GM21737 (cell line): ENCODE measurements around the gene CPE.

Experiments
- ATAC-seq: cut with Tn5 transposase; IDR thresholded peaks from one replicate; pipeline ENCODE4 v1.9.1; 2021; ENCODE audit warnings: mild to moderate bottlenecking, moderate library complexity; ENCODE audit not compliant: unreplicated experiment

Gene CPE

GRCh38 chr4:165505958-165506837 is 127.4 kb downstream of the CPE start:
- ATAC-seq, result no peak

GRCh38 chr4:165506849-165507248 is 128.0 kb downstream of the CPE start:
- no peak for ATAC-seq

GRCh38 chr4:165507381-165507780 is 128.6 kb downstream of the CPE start:
- ATAC-seq, result no peak

DNA sequence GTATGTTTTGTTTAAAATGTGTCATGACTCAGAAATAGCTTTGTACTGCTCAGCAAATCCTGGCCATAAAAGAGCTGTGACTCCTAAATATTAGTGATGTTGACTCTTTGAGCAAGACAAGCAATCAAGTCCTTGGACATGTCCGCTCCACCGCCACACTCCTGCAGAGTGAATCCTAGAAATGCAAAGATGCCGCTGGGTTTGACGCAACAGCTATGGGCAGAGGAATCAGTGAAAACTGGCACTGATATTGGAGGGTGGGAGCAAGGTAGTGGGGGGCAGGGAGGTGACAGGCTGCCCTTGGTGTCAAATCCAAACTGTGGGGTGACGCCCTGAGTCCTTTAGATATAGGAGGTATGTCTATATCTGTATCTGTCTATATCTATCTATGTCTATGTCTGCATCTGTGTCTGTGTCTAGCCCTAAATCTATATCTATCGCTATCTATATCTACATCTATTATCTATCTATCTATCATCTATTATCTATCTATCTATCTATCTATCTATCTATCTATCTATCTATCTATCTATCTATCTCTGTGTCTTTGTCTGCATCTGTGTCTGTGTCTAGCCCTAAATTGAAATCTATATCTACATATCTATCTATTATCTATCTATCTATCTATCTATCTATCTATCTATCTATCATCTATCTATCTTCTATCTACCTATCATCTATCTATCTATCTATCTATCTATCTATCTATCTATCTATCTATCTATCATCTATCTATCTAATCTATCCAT is 129.7 kb downstream of the CPE start:
- no peak for ATAC-seq

GRCh38 chr4:165512424-165512823 is 133.6 kb downstream of the CPE start:
- no peak for ATAC-seq

- ATAC-seq, result no peak
Observed at GRCh38 chr4:165514739-165515138, 135.9 kb downstream of the CPE start.

DNA sequence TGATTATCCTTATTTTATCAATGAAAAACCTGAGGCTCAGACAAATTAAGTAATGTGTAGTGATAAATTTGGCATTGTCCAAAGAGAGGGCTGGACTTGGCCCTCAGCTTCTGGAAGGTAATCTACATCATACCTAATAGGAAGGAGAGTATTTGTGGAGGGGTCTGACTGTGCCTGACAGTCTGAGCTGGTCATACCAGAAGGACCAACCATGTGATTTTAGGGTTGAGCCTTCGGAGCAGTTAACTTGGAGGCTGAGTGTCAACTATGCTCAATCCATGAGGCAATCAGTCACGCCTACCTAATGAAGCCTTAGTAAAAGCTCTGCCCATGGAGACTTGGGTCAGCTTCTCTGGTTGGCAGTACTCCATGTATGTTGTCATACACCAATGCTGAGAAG is 136.4 kb downstream of the CPE start:
- ATAC-seq, result no peak

DNA sequence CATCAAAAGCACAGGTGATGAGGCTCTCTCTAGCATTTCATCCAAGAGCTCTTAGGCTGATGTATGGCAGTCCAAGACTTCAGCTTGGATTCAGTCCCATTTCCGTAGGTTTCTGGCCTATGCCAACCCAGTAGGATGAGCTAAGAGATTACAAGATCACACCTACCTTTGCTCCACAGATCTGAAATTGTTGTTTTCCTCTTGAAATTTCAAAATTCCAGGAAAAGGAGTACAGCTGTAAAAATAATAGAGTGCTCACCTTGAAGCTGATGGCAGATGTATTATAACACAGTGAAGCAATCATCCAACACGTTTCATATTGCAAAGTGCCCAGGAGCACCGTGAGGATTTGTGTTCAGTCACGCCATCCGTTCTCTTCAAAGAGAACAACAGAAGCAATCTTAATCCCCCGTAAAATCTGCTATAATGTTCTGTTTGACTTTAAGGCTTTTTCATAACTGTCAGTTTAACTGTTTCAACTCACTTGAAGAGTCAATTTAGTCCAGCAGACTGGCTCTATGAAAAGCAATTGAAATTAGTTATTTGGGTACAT is 137.5 kb downstream of the CPE start:
- no peak for ATAC-seq

DNA sequence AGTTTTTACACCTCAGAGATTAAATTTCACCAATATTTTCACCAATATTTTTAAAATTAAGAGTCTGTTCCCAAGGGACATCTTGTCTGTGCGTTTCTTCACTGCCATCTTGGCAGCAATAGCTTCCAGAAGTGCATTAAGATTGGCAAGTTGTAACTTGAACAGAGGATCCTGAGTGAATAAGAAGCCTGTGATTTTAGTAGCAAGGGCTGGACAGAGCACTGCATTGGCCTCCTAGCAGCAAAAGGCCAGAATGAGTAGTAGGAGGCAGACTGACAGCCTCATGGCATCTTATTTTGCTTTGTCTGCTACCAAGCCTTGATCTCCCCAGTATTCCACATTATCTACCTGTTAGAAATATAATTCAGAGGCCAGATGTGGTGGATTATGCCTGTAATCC is 138.4 kb downstream of the CPE start:
- ATAC-seq, result no peak

- no peak for ATAC-seq
Observed at GRCh38 chr4:165518024-165518616, 139.3 kb downstream of the CPE start.

DNA sequence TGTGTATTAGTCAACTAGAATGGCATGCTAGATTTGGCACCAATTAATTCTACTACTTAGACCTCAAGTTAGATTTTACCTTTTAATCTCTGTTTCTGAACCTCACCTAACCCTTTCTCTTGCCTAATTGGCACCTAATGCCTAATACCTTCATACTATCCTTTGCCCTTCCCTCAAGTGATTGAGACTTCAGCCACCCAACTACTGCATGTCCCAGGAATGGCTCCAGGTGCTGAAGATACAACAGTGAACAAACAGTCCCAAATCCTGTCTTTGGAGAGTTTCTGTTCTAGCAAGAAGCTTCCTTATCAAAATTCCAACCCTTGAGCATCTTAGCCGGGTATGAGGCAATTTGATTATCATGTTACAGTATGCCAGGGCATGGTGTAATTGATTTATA is 139.9 kb downstream of the CPE start:
- no peak for ATAC-seq

DNA sequence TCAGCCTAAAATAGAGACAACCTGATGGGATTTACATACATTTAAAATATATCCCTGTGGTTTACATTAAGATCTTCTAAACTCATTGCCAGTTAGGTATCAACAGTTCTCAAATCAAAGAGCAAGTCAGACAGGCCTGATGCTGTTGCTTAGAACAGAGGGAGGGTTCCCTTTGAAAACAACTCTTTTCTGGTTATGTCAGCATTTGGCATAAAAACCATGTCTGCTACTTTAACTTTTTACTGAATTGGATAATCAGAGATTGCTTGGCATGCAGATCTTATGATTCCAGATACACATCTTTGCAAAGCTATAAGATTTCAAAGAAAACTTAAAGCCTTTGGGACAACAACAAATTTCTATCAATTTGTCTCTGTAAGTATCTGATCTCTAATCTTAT is 140.8 kb downstream of the CPE start:
- no peak for ATAC-seq

- no peak for ATAC-seq
Observed at GRCh38 chr4:165520086-165520485, 141.3 kb downstream of the CPE start.

DNA sequence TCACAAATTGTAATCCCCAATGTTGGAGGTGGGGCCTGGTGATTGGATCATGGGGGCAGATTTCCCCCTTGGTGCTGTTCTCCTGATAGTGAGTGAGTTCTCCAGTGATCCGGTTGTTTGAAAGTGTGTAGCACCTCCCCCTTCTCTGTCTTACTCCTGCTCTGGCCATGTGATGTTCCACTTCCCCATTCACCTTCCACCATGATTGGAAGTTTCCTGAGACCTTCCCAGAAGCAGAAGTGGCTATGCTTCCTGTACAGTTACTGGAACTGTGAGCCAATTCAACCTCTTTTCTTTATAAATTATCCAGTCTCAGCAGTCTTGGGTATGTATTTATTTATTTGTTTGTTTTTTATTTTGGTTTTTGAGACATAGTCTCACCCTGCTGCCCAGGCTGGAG is 143.2 kb downstream of the CPE start:
- ATAC-seq, result no peak

DNA sequence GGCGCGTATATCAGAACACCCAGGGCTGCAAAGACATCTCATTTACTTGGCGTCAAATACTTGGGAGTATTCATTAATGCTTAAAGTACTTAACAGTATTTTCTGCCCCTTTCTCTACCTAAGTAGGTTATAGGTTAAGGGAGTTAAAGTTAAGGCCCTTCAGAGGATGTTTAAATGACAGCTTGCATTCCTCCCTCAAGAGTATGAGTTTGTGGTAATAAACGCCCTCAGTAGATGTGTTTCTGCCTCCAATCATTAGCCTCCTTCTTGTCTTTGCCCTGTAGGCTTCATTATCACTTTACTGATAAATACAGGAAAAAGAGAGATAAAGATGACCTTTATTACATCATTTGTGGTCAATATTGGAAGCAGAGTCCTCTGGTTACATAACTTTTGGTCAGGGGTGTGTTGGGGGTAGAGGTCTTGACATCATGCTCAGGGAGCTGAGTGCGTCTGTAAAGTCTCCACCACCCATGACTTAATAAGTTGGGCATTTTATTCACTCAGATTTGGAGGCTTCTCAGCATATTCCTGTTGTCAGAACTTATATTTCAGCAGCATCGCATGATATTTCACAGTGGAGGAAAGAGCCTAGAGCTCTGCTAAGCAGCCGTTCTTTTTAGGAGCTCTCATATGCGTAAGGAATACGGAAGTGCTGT is 145.9 kb downstream of the CPE start:
- ATAC-seq, result no peak

GRCh38 chr4:165532976-165533375 is 154.2 kb downstream of the CPE start:
- ATAC-seq, result no peak

DNA sequence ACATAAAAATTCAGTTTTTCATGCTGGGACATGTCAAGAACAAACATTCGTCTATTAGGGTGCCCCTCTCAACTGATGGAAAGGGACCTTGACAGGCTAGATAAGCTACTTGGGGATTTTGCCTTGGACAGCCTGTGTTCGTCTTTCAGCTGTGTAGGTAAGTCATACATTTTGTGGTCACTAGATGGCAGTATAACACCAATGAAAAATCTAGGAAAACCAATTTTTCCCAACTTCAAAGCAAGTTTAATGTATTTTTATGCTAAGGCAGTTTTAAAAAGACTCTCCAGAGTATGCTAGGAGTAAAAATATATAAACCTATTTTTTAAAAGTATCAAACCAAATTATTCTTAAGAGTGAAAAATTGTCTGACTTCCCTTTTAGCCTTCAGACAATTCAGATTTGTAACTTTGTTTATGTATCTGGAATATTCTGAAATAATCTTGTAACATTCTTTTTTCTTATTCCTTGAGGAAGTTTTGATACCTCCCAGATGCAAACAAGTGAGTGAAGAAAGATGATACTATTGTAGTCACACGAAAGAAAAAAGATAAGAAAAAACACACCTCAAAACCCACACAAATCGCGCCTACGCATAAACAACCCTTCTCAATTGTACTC is 158.3 kb downstream of the CPE start:
- no peak for ATAC-seq

DNA sequence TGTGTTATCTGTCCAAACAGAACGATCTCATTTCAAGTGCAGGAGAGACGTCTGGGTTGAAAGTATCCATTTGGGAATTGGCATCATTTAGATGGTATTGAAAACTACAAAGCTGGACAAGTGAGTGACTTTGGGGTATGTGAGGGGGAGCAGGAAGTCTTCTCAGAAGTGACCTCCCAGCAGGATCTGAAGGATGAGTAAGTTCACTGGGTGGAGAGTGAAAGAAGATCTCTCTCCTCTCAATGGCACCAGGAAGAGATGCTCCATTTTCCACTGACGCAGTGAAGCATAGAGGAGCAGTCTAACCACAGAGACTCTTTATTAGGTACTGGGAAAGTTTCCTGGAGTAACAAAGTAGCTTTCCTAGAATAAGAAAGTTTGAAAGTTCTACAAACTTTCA is 161.0 kb downstream of the CPE start:
- no peak for ATAC-seq

DNA sequence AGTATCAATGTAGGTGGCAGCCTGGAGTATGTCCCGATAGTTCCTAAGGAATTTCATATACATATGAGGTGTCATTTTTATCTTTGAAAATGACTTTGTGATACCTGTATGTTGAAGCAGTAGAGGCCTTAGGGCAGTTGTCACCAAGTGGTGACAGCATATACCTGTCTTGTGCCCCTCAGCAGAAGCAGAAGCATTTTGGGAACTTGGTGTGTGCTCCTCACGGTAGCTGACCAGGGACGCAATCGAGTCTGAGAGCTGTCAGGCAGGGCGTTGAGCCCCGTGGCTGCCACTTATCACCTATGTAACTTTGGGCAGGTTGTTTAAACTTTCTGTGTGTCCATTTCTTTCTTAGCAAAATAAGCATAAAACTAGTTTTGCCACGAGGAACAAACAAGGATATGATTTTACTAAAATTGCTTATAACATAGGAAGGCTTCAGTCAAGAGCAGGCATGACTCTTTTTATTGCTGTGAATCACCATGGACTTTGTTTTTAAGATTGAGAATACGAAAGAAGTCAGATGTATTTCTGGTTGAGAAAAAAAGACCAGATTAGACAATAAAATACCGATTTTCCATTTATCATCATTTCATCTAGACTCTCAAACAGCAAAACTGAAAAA is 161.5 kb downstream of the CPE start:
- ATAC-seq, result no peak

- ATAC-seq, result no peak
Observed at GRCh38 chr4:165541851-165542459, 163.1 kb downstream of the CPE start.
